K562 (cell line): Measurements from ENCODE around the gene SCN5A. TPM values are rescaled to one million over a fixed set of nuclear protein-coding genes. Genes with fewer than 3 reads are reported as not detected.
"Not testable (repeated sequence)": the region's sequence is repeated elsewhere in the genome, so short reads cannot be mapped to it uniquely, and the experiment has no call there.

Experiments
- ATAC-seq: fragments of 200-7000 bp; cut with Tn5 transposase; 3 replicates; pipeline ENCODE4 v1.9.1; 2020; ENCODE audit warnings: moderate library complexity
- BruUV-seq: library from RNA; stranded (reverse); fragments of 400-500 nt; replicated peaks from 2 replicates; lab custom pipeline; 2021; lab: Mats Ljungman, UMichigan
- CTCF ChIA-PET: fragments of 300-600 bp; formaldehyde crosslinking; extraction: SDS; loops from one replicate; lab custom pipeline; 2021; ENCODE audit warnings: low intra/inter-chr PET ratio; lab: Yijun Ruan, JAX
- POLR2A ChIA-PET: fragments of 300-600, 350-650 bp; sonication (Branson Sonifier 250); formaldehyde crosslinking; extraction: SDS; loops from one replicate; lab custom pipeline; 2021; ENCODE audit warnings: antibody characterized with exemption, inconsistent platforms; lab: Yijun Ruan, JAX
- DNase-seq, 4 experiments: peaks; one replicate each; pipeline versions ENCODE4 v3.0.0 to v3.0.0-alpha.2; 2011 to 2018; ENCODE audit warnings: low spot score in 3 of 4, mixed read lengths in 3 of 4; ENCODE audit errors: extremely low read depth in 1 of 4
- FAIRE-seq: peaks from 2 replicates; lab custom pipeline; 2011; peaks lifted over from hg19 to GRCh38; lab: Jason Lieb, UNC
- H2AFZ ChIP-seq: 2 replicates; pipeline ENCODE4 v1.6.0; 2011; ENCODE audit warnings: low read depth, low read length, control low read depth, inconsistent platforms
- H3K27ac ChIP-seq: fragments of 200-600 bp; 3 replicates; pipeline ENCODE4 v1.8.0; 2011; ENCODE audit warnings: low read depth, mild to moderate bottlenecking, control low read depth, inconsistent platforms, low read length, moderate library complexity, mixed read lengths; ENCODE audit errors: extremely low read depth
- H3K27me3 ChIP-seq, 2 experiments: fragments of 300-600 bp in 1 of 2; 2 replicates in 1 of 2; 3 replicates in 1 of 2; pipeline versions ENCODE4 v1.6.0 to v1.8.0; 2011; ENCODE audit warnings: inconsistent platforms in 2 of 2, low read length in 2 of 2, mild to moderate bottlenecking in 1 of 2, mixed read lengths in 1 of 2, moderate library complexity in 1 of 2; ENCODE audit not compliant: control insufficient read depth in 2 of 2, insufficient read depth in 2 of 2
- H3K36me3 ChIP-seq: fragments of 300-600 bp; 3 replicates; pipeline ENCODE4 v1.8.0; 2011; ENCODE audit warnings: mild to moderate bottlenecking, low read length, inconsistent platforms; ENCODE audit not compliant: control insufficient read depth, insufficient read depth
- H3K4me1 ChIP-seq, 2 experiments: fragments of 200-600 bp in 1 of 2; replicated peaks in 1 of 2; 2 replicates in 1 of 2; 3 replicates in 1 of 2; pipeline versions ENCODE4 v1.5.1 to v1.8.0; 2011; ENCODE audit warnings: inconsistent platforms in 2 of 2, low read length in 2 of 2, mild to moderate bottlenecking in 1 of 2, mixed read lengths in 1 of 2, moderate library complexity in 1 of 2; ENCODE audit not compliant: control insufficient read depth in 2 of 2, insufficient read depth in 2 of 2
- H3K4me2 ChIP-seq: 2 replicates; pipeline ENCODE4 v1.6.1; 2011; ENCODE audit warnings: low read length, control low read depth, inconsistent platforms, mixed read lengths; ENCODE audit not compliant: insufficient read depth
- H3K4me3 ChIP-seq: fragments of 200-600 bp; sonication (generic), shearing (Covaris generic); 2 replicates; pipeline ENCODE4 v1.5.1; 2016; ENCODE audit warnings: control low read depth, inconsistent platforms
- H3K79me2 ChIP-seq: fragments of 200-600 bp; 3 replicates; pipeline ENCODE4 v1.8.0; 2011; ENCODE audit warnings: low read length, inconsistent platforms; ENCODE audit not compliant: control insufficient read depth, insufficient read depth
- H3K9ac ChIP-seq, 2 experiments: 2 replicates each; pipeline versions ENCODE4 v1.6.0 to v1.6.1; 2011; ENCODE audit warnings: low read depth in 2 of 2, low read length in 2 of 2, control low read depth in 1 of 2, inconsistent platforms in 1 of 2, mild to moderate bottlenecking in 1 of 2, mixed read lengths in 1 of 2; ENCODE audit not compliant: insufficient read depth in 1 of 2
- H3K9me1 ChIP-seq: one replicate; pipeline ENCODE4 v1.6.0; 2011; ENCODE audit warnings: inconsistent platforms, mild to moderate bottlenecking, low read length, moderate library complexity; ENCODE audit not compliant: control insufficient read depth, insufficient read depth
- H3K9me3 ChIP-seq: replicated peaks from 2 replicates; pipeline ENCODE4 v1.5.1; 2011; ENCODE audit warnings: low read depth, low read length, inconsistent platforms; ENCODE audit not compliant: control insufficient read depth, insufficient read depth
- H4K20me1 ChIP-seq: replicated peaks from 2 replicates; pipeline ENCODE4 v1.6.1; 2011; ENCODE audit warnings: low read length, inconsistent platforms, mixed read lengths; ENCODE audit not compliant: control insufficient read depth, insufficient read depth
- ADNP ChIP-seq: fragments of 200-800 bp; sonication (Bioruptor generic); IDR thresholded peaks from 2 replicates; pipeline ENCODE4 v1.6.1; 2016; ENCODE audit warnings: missing genetic modification characterization, missing compliant biosample characterization
- ATF1 ChIP-seq, 2 experiments: fragments of 450-650 bp in 1 of 2; IDR thresholded peaks; 2 replicates each; pipeline ENCODE4 v1.6.1; 2016; ENCODE audit warnings: missing compliant biosample characterization in 1 of 2, missing genetic modification characterization in 1 of 2
- CBFA2T3 ChIP-seq: fragments of 450-650 bp; IDR thresholded peaks from 2 replicates; pipeline ENCODE4 v1.6.1; 2017
- CC2D1A ChIP-seq: fragments of 450-650 bp; IDR thresholded peaks from 2 replicates; pipeline ENCODE4 v1.6.1; 2017; ENCODE audit warnings: mild to moderate bottlenecking
- DMBX1 ChIP-seq: fragments of 250-450 bp; sonication (Bioruptor Pico); IDR thresholded peaks from 2 replicates; pipeline ENCODE4 v1.8.0; 2022; ENCODE audit warnings: inconsistent platforms, mild to moderate bottlenecking, moderate library complexity, borderline replicate concordance
- EP400 ChIP-seq: fragments of 450-650 bp; IDR thresholded peaks from 2 replicates; pipeline ENCODE4 v1.6.1; 2017; ENCODE audit warnings: antibody characterized with exemption, mild to moderate bottlenecking, moderate library complexity
- MTA3 ChIP-seq: fragments of 450-650 bp; formaldehyde crosslinking; IDR thresholded peaks from 2 replicates; pipeline ENCODE4 v1.6.1; 2017; ENCODE audit warnings: mild to moderate bottlenecking, borderline replicate concordance
- NCOR1 ChIP-seq: fragments of 450-650 bp; IDR thresholded peaks from 2 replicates; pipeline ENCODE4 v1.6.1; 2016; ENCODE audit warnings: mild to moderate bottlenecking, moderate library complexity
- SMARCA5 ChIP-seq: fragments of 450-650 bp; IDR thresholded peaks from 2 replicates; pipeline ENCODE4 v1.6.1; 2016
- ZBTB8A ChIP-seq: fragments of 450-650 bp; IDR thresholded peaks from 2 replicates; pipeline ENCODE4 v1.6.1; 2018; ENCODE audit warnings: mild to moderate bottlenecking, moderate library complexity; ENCODE audit not compliant: partially characterized antibody
- ZKSCAN8 ChIP-seq: fragments of 200-800 bp; sonication (Bioruptor generic); IDR thresholded peaks from 2 replicates; pipeline ENCODE4 v1.6.1; 2016; ENCODE audit warnings: missing genetic modification characterization, missing compliant biosample characterization
- WGBS: fragments of 100-300 bp; shearing (Covaris generic); methylation state at CpG from one replicate; pipeline ENCODE4 v1.1.6; 2016; ENCODE audit warnings: low coverage, mixed read lengths; ENCODE audit not compliant: insufficient coverage; ENCODE audit errors: missing lambda C conversion rate; 5-methylcytosine and 5-hydroxymethylcytosine counted together
- in situ Hi-C: fragments of 300-500 bp; cut with MboI; formaldehyde crosslinking; loops from 4 replicates; pipeline ENCODE4 v1.15.0; 2018; ENCODE audit warnings: inconsistent platforms, mixed read lengths
- intact Hi-C: fragments of 100-400 bp; cut with micrococcal nuclease; formaldehyde crosslinking; loops from 2 replicates; pipeline ENCODE4 v1.14.2; 2022
- polyA plus RNA-seq, 8 experiments: library from polyadenylated mRNA; depleted of rRNA in 4 of 8; stranded (reverse) in 5 of 8; unstranded in 3 of 8; fragments of >200 nt; fragmentation: Nextera tagmentation in 2 of 8; fragmentation: Illumina TruSeq in 1 of 8; extraction: Ambion mirVana in 2 of 8; extraction: Trizol in 1 of 8; gene quantifications; 2 replicates each; pipeline versions ENCODE4 v1.2.1 to v1.2.3, GENCODE V29; 2011 to 2014; ENCODE audit warnings: inconsistent platforms in 1 of 8, missing spikeins in 1 of 8
- total RNA-seq, 7 experiments: library from RNA; depleted of rRNA in 6 of 7; stranded (reverse); fragments of >200 nt in 6 of 7; fragmentation: Illumina TruSeq in 2 of 7; extraction: Trizol in 2 of 7; gene quantifications; 2 replicates each; pipeline versions ENCODE4 v1.2.1 to v1.2.3, GENCODE V29; 2011 to 2021; ENCODE audit warnings: low replicate concordance in 1 of 7
- TF ChIP-seq, protein P1 (sequence below): fragments of 450-650 bp; formaldehyde crosslinking; IDR thresholded peaks from 2 replicates; pipeline ENCODE4 v1.4.0; 2020; ENCODE audit warnings: mild to moderate bottlenecking, moderate library complexity
- TF ChIP-seq, protein P2 (sequence below), 2 experiments: IDR thresholded peaks in 1 of 2; conservative IDR thresholded peaks in 1 of 2; 2 replicates each; pipeline ENCODE4 v1.6.1; 2016; ENCODE audit warnings: low read depth in 2 of 2, mild to moderate bottlenecking in 1 of 2, missing compliant biosample characterization in 1 of 2, missing genetic modification characterization in 1 of 2, moderate library complexity in 1 of 2

SCN5A gene
- total and polyA plus RNA-seq, 9 of the 15 experiments (the other 6 are each of a cell fraction or from before 2014, with no cell fraction given): 0.07 to 1.4 (median 0.21) TPM; not detected in 2

DNA sequence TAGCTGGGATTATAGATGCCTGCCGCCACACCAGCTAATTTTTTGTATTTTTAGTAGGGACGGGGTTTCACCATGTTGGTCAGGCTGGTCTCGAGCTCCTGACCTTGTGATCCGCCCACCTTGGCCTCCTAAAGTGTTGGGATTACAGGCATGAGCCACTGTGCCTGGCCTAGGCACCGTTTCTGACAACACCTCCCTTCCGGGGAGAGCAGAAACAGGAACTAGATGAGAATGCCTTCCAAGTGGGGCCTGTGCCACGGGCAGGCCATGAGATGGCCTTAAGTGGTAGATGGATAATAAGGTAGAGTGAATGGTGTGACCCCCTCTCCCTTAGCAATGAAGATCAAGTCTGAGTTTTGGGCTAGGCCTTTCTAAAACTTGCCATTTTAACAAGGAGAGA, 82.7 kb downstream of the SCN5A start:
- ATAC-seq (peak; percentile 33), FAIRE-seq (peak; percentile 6)
- H3K9me1 ChIP-seq, H3K4me1 ChIP-seq, H2AFZ ChIP-seq, DNase-seq, H3K27ac ChIP-seq, in situ Hi-C loops, H3K9ac ChIP-seq, H3K4me3 ChIP-seq, CTCF ChIA-PET, intact Hi-C loops, H4K20me1 ChIP-seq, BruUV-seq, H3K9me3 ChIP-seq, H3K36me3 ChIP-seq, H3K4me2 ChIP-seq, H3K79me2 ChIP-seq: not testable (repeated sequence)
- H3K27me3 ChIP-seq: peaks cover 9 to 44% of the 10 kb centered on the region in 2 experiments; a peak in 4 of 5 replicates
- 6% methylated on average over 7 of the region's 7 CpGs for WGBS
- POLR2A ChIA-PET: interaction anchor here (0.7 to 1.2 kb wide), 2 partner anchors 8 to 552 kb away, joined by 3 to 5 read pairs; no protein-coding TSS in a partner anchor

DNA sequence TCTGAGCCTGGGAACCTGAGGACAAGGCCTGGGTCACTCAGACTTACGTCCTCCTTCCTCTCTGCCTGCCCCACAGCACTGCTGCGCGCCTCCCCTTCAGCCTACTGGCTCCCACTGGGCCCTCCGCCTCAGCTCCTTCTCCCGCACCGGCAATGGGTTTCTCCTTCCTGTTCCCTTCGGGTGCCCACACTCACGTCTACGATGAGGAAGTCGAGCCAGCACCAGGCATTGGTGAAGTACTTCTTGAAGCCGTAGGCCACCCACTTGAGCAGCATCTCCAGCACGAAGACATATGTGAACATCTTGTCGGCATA, 83.3 kb downstream of the SCN5A start:
- BruUV-seq: no TSS peak
- 12% methylated on average over 12 of the region's 13 CpGs for WGBS
- no peak overlapping the region for H2AFZ ChIP-seq
- no peaks in the 10 kb centered on the region for H3K9me3 ChIP-seq
- no peak overlapping the region for H3K4me2 ChIP-seq
- peaks cover 9 to 48% of the 10 kb centered on the region in 2 experiments; a peak in 4 of 5 replicates for H3K27me3 ChIP-seq
- no peak overlapping the region for H3K4me3 ChIP-seq
- H3K9ac ChIP-seq: no peak overlapping the region
- H3K36me3 ChIP-seq: no peaks in the 10 kb centered on the region
- in situ Hi-C loops (no loop called here), intact Hi-C loops (no loop called here)
- FAIRE-seq (peak; percentile 42), ATAC-seq (peak; percentile 14; the same call in 2 of the 3 replicates), DNase-seq (no peak)
- ChIA-PET CTCF (no interaction called here), POLR2A (no interaction called here)
- H4K20me1 ChIP-seq: no peaks in the 10 kb centered on the region
- H3K27ac ChIP-seq: no peak overlapping the region
- H3K9me1 ChIP-seq: no peaks in the 10 kb centered on the region
- no peaks in the 10 kb centered on the region for H3K79me2 ChIP-seq
- H3K4me1 ChIP-seq: no peaks in the 10 kb centered on the region
- TF ChIP-seq EP400 (no peak), DMBX1 (no peak), NCOR1 (no peak), ADNP (tag) (no peak), SMARCA5 (no peak), ZBTB8A (no peak), CBFA2T3 (no peak), MTA3 (no peak), ATF1 (CRISPR knock-in tag; IDR thresholded peaks at IDR 0.05) (no peak), ATF1 (tag; IDR thresholded peaks at IDR 0.05) (no peak), ZKSCAN8 (CRISPR knock-in tag) (no peak), CC2D1A (no peak)
- TF ChIP-seq, protein P1, sequence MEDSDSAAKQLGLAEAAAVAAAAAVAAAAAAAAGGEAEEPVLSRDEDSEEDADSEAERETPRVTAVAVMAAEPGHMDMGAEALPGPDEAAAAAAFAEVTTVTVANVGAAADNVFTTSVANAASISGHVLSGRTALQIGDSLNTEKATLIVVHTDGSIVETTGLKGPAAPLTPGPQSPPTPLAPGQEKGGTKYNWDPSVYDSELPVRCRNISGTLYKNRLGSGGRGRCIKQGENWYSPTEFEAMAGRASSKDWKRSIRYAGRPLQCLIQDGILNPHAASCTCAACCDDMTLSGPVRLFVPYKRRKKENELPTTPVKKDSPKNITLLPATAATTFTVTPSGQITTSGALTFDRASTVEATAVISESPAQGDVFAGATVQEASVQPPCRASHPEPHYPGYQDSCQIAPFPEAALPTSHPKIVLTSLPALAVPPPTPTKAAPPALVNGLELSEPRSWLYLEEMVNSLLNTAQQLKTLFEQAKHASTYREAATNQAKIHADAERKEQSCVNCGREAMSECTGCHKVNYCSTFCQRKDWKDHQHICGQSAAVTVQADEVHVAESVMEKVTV: no peak
- TF ChIP-seq, protein P2, sequence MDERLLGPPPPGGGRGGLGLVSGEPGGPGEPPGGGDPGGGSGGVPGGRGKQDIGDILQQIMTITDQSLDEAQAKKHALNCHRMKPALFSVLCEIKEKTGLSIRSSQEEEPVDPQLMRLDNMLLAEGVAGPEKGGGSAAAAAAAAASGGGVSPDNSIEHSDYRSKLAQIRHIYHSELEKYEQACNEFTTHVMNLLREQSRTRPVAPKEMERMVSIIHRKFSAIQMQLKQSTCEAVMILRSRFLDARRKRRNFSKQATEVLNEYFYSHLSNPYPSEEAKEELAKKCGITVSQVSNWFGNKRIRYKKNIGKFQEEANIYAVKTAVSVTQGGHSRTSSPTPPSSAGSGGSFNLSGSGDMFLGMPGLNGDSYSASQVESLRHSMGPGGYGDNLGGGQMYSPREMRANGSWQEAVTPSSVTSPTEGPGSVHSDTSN (CRISPR knock-in tag; IDR thresholded peaks at IDR 0.05; ENCODE audit: low read depth): no peak
- TF ChIP-seq, protein P2 (tag; conservative IDR thresholded peaks at IDR 0.05; ENCODE audit: low read depth): no peak
